Activated naive CD4-positive, alpha-beta T cell treated with anti-CD3 and anti-CD28 coated beads, Interleukin-2, amount 50 U/mL, for 72 hours (primary cell): ENCODE data around the gene CAMTA1. TPM values are rescaled to one million over a fixed set of nuclear protein-coding genes. Genes with fewer than 3 reads are reported as not detected.
"Not testable (repeated sequence)": the region's sequence is repeated elsewhere in the genome, so short reads cannot be mapped to it uniquely, and the experiment has no call there.

ENCODE experiments used
- ATAC-seq, 2 donors: fragments of 150-1000 bp; cut with Tn5 transposase; 2 replicates each; pipeline ENCODE4 v1.10.0; 2021; ENCODE audit warnings: mild to moderate bottlenecking in 2 of 2, moderate library complexity in 2 of 2
- DNase-seq, 2 donors: peaks; one replicate each; pipeline ENCODE4 v3.0.0; 2021 to 2022; ENCODE audit warnings: low spot score in 2 of 2
- H3K27ac Mint-ChIP-seq, 2 donors: one replicate each; pipeline ENCODE4 v1.8.0; 2022; ENCODE audit warnings: mild to moderate bottlenecking in 2 of 2, mixed read lengths in 2 of 2
- H3K36me3 Mint-ChIP-seq, 2 donors: one replicate each; pipeline ENCODE4 v1.8.0; 2022; ENCODE audit warnings: mixed read lengths in 2 of 2
- H3K9me3 Mint-ChIP-seq, 2 donors: one replicate each; pipeline ENCODE4 v1.8.0; 2022; ENCODE audit warnings: mixed read lengths in 2 of 2
- total RNA-seq, 2 donors: library from RNA; stranded (reverse); gene quantifications; one replicate each; pipeline ENCODE4 v1.2.3, GENCODE V29; 2022

The CAMTA1 gene
- total RNA-seq, 2 donors from 2014 or later: 50.4 to 76.4 TPM

GRCh38 chr1:6795661-6796060 is 10.4 kb downstream of the CAMTA1 start:
- Mint-ChIP-seq H3K9me3 (no peaks in the 10 kb centered on the region), H3K27ac (no peak overlapping the region), H3K36me3 (peaks cover 0 to 4% of the 10 kb centered on the region in 2 donors)
- ATAC-seq (no peak), DNase-seq (no peak)

- ATAC-seq (no peak), DNase-seq (no peak)
- Mint-ChIP-seq H3K9me3 (no peaks in the 10 kb centered on the region), H3K36me3 (peaks cover 0 to 4% of the 10 kb centered on the region in 2 donors), H3K27ac (no peak overlapping the region)
Observed at GRCh38 chr1:6796095-6796494, 10.8 kb downstream of the CAMTA1 start.

GRCh38 chr1:6799499-6799898 is 14.2 kb downstream of the CAMTA1 start:
- DNase-seq: no peak
- peaks cover 0 to 4% of the 10 kb centered on the region in 2 donors for H3K36me3 Mint-ChIP-seq

GRCh38 chr1:6800745-6801144 is 15.5 kb downstream of the CAMTA1 start:
- Mint-ChIP-seq H3K27ac (peak overlapping the region in 1 of 2 donors; percentile 61), H3K9me3 (no peaks in the 10 kb centered on the region), H3K36me3 (peaks cover 0 to 4% of the 10 kb centered on the region in 2 donors)
- ATAC-seq: no peak
- DNase-seq: no peak

More at GRCh38 chr1:6799499-6799898, 14.2 kb downstream of the CAMTA1 start:
- Mint-ChIP-seq H3K27ac (no peak overlapping the region), H3K9me3 (no peaks in the 10 kb centered on the region)
- ATAC-seq: no peak

- peaks cover 0 to 4% of the 10 kb centered on the region in 2 donors for H3K36me3 Mint-ChIP-seq
- no peaks in the 10 kb centered on the region for H3K9me3 Mint-ChIP-seq
- no peak overlapping the region for H3K27ac Mint-ChIP-seq
- no peak for ATAC-seq
- DNase-seq: no peak
Observed at GRCh38 chr1:6801199-6801598, 15.9 kb downstream of the CAMTA1 start.

- peak; percentile 22 to 35 for ATAC-seq
- peaks cover 0 to 2% of the 10 kb centered on the region in 2 donors for H3K36me3 Mint-ChIP-seq
- DNase-seq: no peak
- no peaks in the 10 kb centered on the region for H3K9me3 Mint-ChIP-seq
- no peak overlapping the region for H3K27ac Mint-ChIP-seq
Observed at GRCh38 chr1:6801966-6802365, 16.7 kb downstream of the CAMTA1 start.

GRCh38 chr1:6802454-6802853 is 17.2 kb downstream of the CAMTA1 start:
- ATAC-seq: peak in 1 of 2 donors; percentile 5
- peak overlapping the region in 1 of 2 donors; percentile 89 for H3K27ac Mint-ChIP-seq
- H3K36me3 Mint-ChIP-seq: no peaks in the 10 kb centered on the region

GRCh38 chr1:6802893-6803292 is 17.6 kb downstream of the CAMTA1 start:
- peak overlapping the region in 1 of 2 donors; percentile 89 for H3K27ac Mint-ChIP-seq
- H3K9me3 Mint-ChIP-seq: no peaks in the 10 kb centered on the region
- ATAC-seq (no peak), DNase-seq (no peak)
- no peaks in the 10 kb centered on the region for H3K36me3 Mint-ChIP-seq

More at GRCh38 chr1:6802454-6802853, 17.2 kb downstream of the CAMTA1 start:
- DNase-seq: no peak
- no peaks in the 10 kb centered on the region for H3K9me3 Mint-ChIP-seq

- Mint-ChIP-seq H3K36me3 (no peaks in the 10 kb centered on the region), H3K9me3 (no peaks in the 10 kb centered on the region), H3K27ac (no peak overlapping the region)
- ATAC-seq (peak in 1 of 2 donors; percentile 69), DNase-seq (no peak)
Observed at GRCh38 chr1:6803357-6803756, 18.1 kb downstream of the CAMTA1 start.

GRCh38 chr1:6805004-6805416 is 19.8 kb downstream of the CAMTA1 start:
- no peak overlapping the region for H3K27ac Mint-ChIP-seq
- H3K36me3 Mint-ChIP-seq: no peaks in the 10 kb centered on the region
- no peak for DNase-seq
- no peak for ATAC-seq
- H3K9me3 Mint-ChIP-seq: no peaks in the 10 kb centered on the region

GRCh38 chr1:6807782-6808181 is 22.5 kb downstream of the CAMTA1 start:
- ATAC-seq: no peak
- H3K9me3 Mint-ChIP-seq: no peaks in the 10 kb centered on the region
- H3K27ac Mint-ChIP-seq: no peak overlapping the region
- no peaks in the 10 kb centered on the region for H3K36me3 Mint-ChIP-seq
- no peak for DNase-seq

GRCh38 chr1:6809461-6809860 is 24.2 kb downstream of the CAMTA1 start:
- H3K9me3 Mint-ChIP-seq: no peaks in the 10 kb centered on the region
- DNase-seq (no peak), ATAC-seq (no peak)
- H3K27ac Mint-ChIP-seq: no peak overlapping the region
- no peaks in the 10 kb centered on the region for H3K36me3 Mint-ChIP-seq

GRCh38 chr1:6810146-6810734 is 25.0 kb downstream of the CAMTA1 start:
- DNase-seq, H3K9me3 Mint-ChIP-seq, ATAC-seq, H3K36me3 Mint-ChIP-seq, H3K27ac Mint-ChIP-seq: not testable (repeated sequence)

GRCh38 chr1:6811583-6811982 is 26.3 kb downstream of the CAMTA1 start:
- Mint-ChIP-seq H3K36me3 (no peaks in the 10 kb centered on the region), H3K9me3 (no peaks in the 10 kb centered on the region)
- ATAC-seq: no peak

GRCh38 chr1:6813165-6813564 is 27.9 kb downstream of the CAMTA1 start:
- Mint-ChIP-seq H3K27ac (no peak overlapping the region), H3K9me3 (no peaks in the 10 kb centered on the region), H3K36me3 (no peaks in the 10 kb centered on the region)
- ATAC-seq: no peak
- no peak for DNase-seq

More at GRCh38 chr1:6811583-6811982, 26.3 kb downstream of the CAMTA1 start:
- no peak for DNase-seq
- H3K27ac Mint-ChIP-seq: no peak overlapping the region

- no peak for DNase-seq
- Mint-ChIP-seq H3K27ac (no peak overlapping the region), H3K9me3 (no peaks in the 10 kb centered on the region), H3K36me3 (peaks cover 0 to 7% of the 10 kb centered on the region in 2 donors)
- ATAC-seq: no peak
Observed at GRCh38 chr1:6815726-6816125, 30.5 kb downstream of the CAMTA1 start.

- Mint-ChIP-seq H3K36me3 (peaks cover 0 to 7% of the 10 kb centered on the region in 2 donors), H3K27ac (no peak overlapping the region), H3K9me3 (no peaks in the 10 kb centered on the region)
- ATAC-seq (no peak), DNase-seq (no peak)
Observed at GRCh38 chr1:6819246-6820040, 34.2 kb downstream of the CAMTA1 start.

- ATAC-seq (no peak), DNase-seq (no peak)
- no peak overlapping the region for H3K27ac Mint-ChIP-seq
- H3K36me3 Mint-ChIP-seq: peaks cover 0 to 7% of the 10 kb centered on the region in 2 donors
- H3K9me3 Mint-ChIP-seq: no peaks in the 10 kb centered on the region
Observed at GRCh38 chr1:6820899-6821298, 35.6 kb downstream of the CAMTA1 start.
